DND-41 (cell line): ENCODE data around the gene LPIN1.

Source experiments
- CTCF ChIP-seq: IDR thresholded peaks from 2 replicates; pipeline ENCODE4 v1.5.1; 2012; ENCODE audit warnings: borderline replicate concordance, low read length, moderate library complexity, mild to moderate bottlenecking; ENCODE audit not compliant: poor library complexity, severe bottlenecking; ENCODE audit errors: extremely low read depth
- EZH2 ChIP-seq: IDR thresholded peaks from 3 replicates; pipeline ENCODE4 v1.6.1; 2012; ENCODE audit warnings: borderline replicate concordance, low read depth, mild to moderate bottlenecking, moderate library complexity, low read length, inconsistent platforms; ENCODE audit not compliant: severe bottlenecking

- TF ChIP-seq CTCF (no peak), EZH2 (no peak)
Observed at GRCh38 chr2:11709293-11709692, 37.1 kb upstream of the LPIN1 start.
